Measurements from ENCODE around the gene CCNF. TPM values are rescaled to one million over a fixed set of nuclear protein-coding genes. Genes with fewer than 3 reads are reported as not detected.

Gene CCNF
- polyA plus RNA-seq, 2 of the 4 experiments (the other 2 are of a cell fraction) = 6.5 to 14.4 TPM

- FAIRE-seq = no peak
- ChIA-PET POLR2A (no interaction called here), CTCF (interaction anchor here (1.4 to 13.5 kb wide), 2 partner anchors 11 to 149 kb away, joined by 3 to 98 read pairs; partner anchors contain the start of gene ABCA3)
- 93% methylated on average over 13 of the region's 16 CpGs for WGBS (ENCODE audit: missing lambda C conversion rate)
- no peak overlapping the region for H3K27ac ChIP-seq
- no peak overlapping the region for H3K4me3 ChIP-seq
- no peak for ATAC-seq
- no peak for TF ChIP-seq CTCF (IDR thresholded peaks at IDR 0.05)
- no peak for TF ChIP-seq ESRRA (IDR thresholded peaks at IDR 0.05; ENCODE audit: borderline replicate concordance, low read length)
- no peak for TF ChIP-seq ZFP36 (IDR thresholded peaks at IDR 0.05; ENCODE audit: borderline replicate concordance, partially characterized antibody)
- no peak for TF ChIP-seq RCOR1 (IDR thresholded peaks at IDR 0.05; ENCODE audit: low read depth, low read length)
- no peak for TF ChIP-seq CBX2 (IDR thresholded peaks at IDR 0.05; ENCODE audit: borderline replicate concordance, low read depth)
- no peak for TF ChIP-seq EHF (CRISPR knock-in tag; IDR thresholded peaks at IDR 0.05)
- TF ChIP-seq HOXB5 (CRISPR knock-in tag; IDR thresholded peaks at IDR 0.05) = no peak
- TF ChIP-seq, protein P1, sequence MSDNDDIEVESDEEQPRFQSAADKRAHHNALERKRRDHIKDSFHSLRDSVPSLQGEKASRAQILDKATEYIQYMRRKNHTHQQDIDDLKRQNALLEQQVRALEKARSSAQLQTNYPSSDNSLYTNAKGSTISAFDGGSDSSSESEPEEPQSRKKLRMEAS (IDR thresholded peaks at IDR 0.05) = no peak
- TF ChIP-seq SREBF2 (IDR thresholded peaks at IDR 0.05) = no peak
- no peak for TF ChIP-seq HOXB13 (CRISPR knock-in tag; IDR thresholded peaks at IDR 0.05; ENCODE audit: low read depth)
- TF ChIP-seq RFX5 (IDR thresholded peaks at IDR 0.05) = no peak
- H3K4me1 ChIP-seq = no peaks in the 10 kb centered on the region
- no peak for DNase-seq (ENCODE audit: low read depth in 1 of 2, low spot score in 1 of 2)
- H3K9me3 ChIP-seq = no peaks in the 10 kb centered on the region
- H3K4me2 ChIP-seq = no peak overlapping the region
Measured at GRCh38 chr16:2489581-2489980, 60.3 kb downstream of the CCNF start.

DNA sequence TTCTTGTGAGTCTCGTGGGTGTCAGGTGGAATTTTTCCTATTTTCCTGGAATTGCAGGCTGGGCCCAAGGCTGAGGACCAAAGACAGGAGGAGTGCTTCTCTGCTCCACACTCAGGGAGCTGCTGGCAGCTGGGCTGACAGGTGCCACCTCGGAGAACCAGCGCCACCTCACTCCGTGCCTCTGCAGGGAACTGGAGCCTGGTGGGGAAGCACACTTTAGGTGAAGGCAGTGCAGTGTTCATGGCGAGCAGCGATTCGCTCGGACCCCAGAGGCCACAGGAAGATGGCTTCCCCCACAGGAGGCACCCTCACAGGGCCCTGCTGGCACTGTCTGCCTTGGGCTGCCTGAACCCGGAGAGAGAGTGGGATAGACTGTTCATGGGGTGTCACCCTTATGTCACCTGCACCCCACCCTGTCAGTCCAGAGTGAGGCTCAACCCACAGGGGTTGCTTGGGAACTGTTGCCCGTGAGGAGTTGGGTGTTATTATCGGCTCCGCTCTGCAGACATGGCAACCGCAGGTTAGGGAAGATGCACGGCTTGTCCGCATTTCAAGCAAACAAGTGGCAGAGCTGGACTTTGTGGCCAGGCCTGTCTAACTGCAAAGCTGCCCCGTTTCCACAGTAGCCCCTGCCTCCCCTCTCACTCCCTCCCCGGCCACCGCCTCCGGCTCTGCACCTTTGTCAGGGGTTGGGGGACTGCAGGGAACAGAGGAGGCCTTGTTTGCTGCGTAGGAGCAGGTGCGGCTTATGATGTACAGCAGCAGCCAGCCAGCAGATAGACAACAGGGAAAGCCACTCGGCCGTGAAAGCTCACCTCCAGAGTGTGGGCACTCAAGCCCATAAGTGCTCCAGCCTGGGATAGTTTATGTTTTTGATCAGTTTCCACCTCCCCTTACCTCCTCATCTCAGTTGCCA lies 61.2 kb downstream of the CCNF start:
- Histone ChIP-seq H3K4me2 (no peak overlapping the region), H3K9me3 (no peaks in the 10 kb centered on the region), H3K27ac (no peak overlapping the region), H3K4me1 (no peaks in the 10 kb centered on the region), H3K4me3 (no peak overlapping the region)
- ATAC-seq = no peak
- WGBS (ENCODE audit: missing lambda C conversion rate) = 91% methylated on average over 22 of the region's 23 CpGs
- FAIRE-seq = no peak
- ChIA-PET CTCF (interaction anchor here (1.2 to 13.5 kb wide), 2 partner anchors 8 to 10 kb away, joined by 4 to 98 read pairs; no protein-coding TSS in a partner anchor), POLR2A (no interaction called here)
- TF ChIP-seq RCOR1 (IDR thresholded peaks at IDR 0.05; ENCODE audit: low read depth, low read length) (no peak), KDM1A (IDR thresholded peaks at IDR 0.05; ENCODE audit: low read depth) (no peak), EHF (CRISPR knock-in tag; IDR thresholded peaks at IDR 0.05) (no peak), CEBPB (IDR thresholded peaks at IDR 0.05) (no peak), JUNB (IDR thresholded peaks at IDR 0.05) (no peak), CBX8 (IDR thresholded peaks at IDR 0.05) (no peak), EP300 (IDR thresholded peaks at IDR 0.05) (no peak), POLR2A (IDR thresholded peaks at IDR 0.05; ENCODE audit: low read length) (no peak), ATOH8 (CRISPR knock-in tag; IDR thresholded peaks at IDR 0.05; ENCODE audit: low read depth) (no peak), NFE2L2 (conservative IDR thresholded peaks at IDR 0.05; ENCODE audit: low read length) (no peak), ELK1 (IDR thresholded peaks at IDR 0.05; ENCODE audit: low read depth, low read length) (no peak), GATA3 (IDR thresholded peaks at IDR 0.05; ENCODE audit: borderline replicate concordance) (no peak), HDAC2 (IDR thresholded peaks at IDR 0.05) (no peak), TP53 (CRISPR knock-in tag; IDR thresholded peaks at IDR 0.05) (no peak), HOXB13 (CRISPR knock-in tag; IDR thresholded peaks at IDR 0.05; ENCODE audit: low read depth) (no peak), SMC3 (IDR thresholded peaks at IDR 0.05) (no peak)
- TF ChIP-seq, protein P2, sequence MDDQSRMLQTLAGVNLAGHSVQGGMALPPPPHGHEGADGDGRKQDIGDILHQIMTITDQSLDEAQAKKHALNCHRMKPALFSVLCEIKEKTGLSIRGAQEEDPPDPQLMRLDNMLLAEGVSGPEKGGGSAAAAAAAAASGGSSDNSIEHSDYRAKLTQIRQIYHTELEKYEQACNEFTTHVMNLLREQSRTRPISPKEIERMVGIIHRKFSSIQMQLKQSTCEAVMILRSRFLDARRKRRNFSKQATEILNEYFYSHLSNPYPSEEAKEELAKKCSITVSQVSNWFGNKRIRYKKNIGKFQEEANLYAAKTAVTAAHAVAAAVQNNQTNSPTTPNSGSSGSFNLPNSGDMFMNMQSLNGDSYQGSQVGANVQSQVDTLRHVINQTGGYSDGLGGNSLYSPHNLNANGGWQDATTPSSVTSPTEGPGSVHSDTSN (IDR thresholded peaks at IDR 0.05) = no peak
- TF ChIP-seq, protein P3, sequence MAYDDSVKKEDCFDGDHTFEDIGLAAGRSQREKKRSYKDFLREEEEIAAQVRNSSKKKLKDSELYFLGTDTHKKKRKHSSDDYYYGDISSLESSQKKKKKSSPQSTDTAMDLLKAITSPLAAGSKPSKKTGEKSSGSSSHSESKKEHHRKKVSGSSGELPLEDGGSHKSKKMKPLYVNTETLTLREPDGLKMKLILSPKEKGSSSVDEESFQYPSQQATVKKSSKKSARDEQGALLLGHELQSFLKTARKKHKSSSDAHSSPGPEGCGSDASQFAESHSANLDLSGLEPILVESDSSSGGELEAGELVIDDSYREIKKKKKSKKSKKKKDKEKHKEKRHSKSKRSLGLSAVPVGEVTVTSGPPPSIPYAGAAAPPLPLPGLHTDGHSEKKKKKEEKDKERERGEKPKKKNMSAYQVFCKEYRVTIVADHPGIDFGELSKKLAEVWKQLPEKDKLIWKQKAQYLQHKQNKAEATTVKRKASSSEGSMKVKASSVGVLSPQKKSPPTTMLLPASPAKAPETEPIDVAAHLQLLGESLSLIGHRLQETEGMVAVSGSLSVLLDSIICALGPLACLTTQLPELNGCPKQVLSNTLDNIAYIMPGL (CRISPR knock-in tag; IDR thresholded peaks at IDR 0.05; ENCODE audit: borderline replicate concordance) = no peak
- no peak for DNase-seq (ENCODE audit: low read depth in 1 of 2, low spot score in 1 of 2)
